Brain microvascular endothelial cell (primary cell): ENCODE results near the gene ZDBF2.

Experiments
- DNase-seq: peaks from one replicate; pipeline ENCODE4 v3.0.0-alpha.2; 2020
- H3K27ac ChIP-seq: fragments of 250-450 bp; sonication (Bioruptor Pico); 2 replicates; pipeline ENCODE4 v1.5.1; 2020; ENCODE audit warnings: mild to moderate bottlenecking, moderate library complexity
- H3K27me3 ChIP-seq: fragments of 250-450 bp; sonication (Bioruptor Pico); replicated peaks from 2 replicates; pipeline ENCODE4 v1.5.1; 2020; ENCODE audit warnings: mild to moderate bottlenecking
- H3K36me3 ChIP-seq: fragments of 250-450 bp; sonication (Bioruptor Pico); replicated peaks from 2 replicates; pipeline ENCODE4 v1.5.1; 2020; ENCODE audit warnings: mild to moderate bottlenecking
- H3K4me3 ChIP-seq: 2 replicates; pipeline ENCODE4 v1.5.1; 2011; ENCODE audit warnings: low read depth, mild to moderate bottlenecking, control low read depth, low read length, moderate library complexity
- CTCF ChIP-seq: IDR thresholded peaks from 2 replicates; pipeline ENCODE4 v1.5.1; 2011; ENCODE audit warnings: low read depth, mild to moderate bottlenecking, moderate library complexity, low read length, control low read depth, inconsistent platforms; ENCODE audit errors: missing control alignments
- in situ Hi-C: cut with HindIII; loops from 2 replicates; pipeline ENCODE4 v1.10.0; 2017; ENCODE audit warnings: low sequenced_read_pairs, low pct_ligation_motif_present

The ZDBF2 gene

GRCh38 chr2:206266130-206267125 is 8.0 kb upstream of the ZDBF2 start:
- H3K27me3 ChIP-seq: peaks cover 55% of the 10 kb centered on the region

GRCh38 chr2:206267567-206267966 is 6.9 kb upstream of the ZDBF2 start:
- no peak for DNase-seq
- no peak for TF ChIP-seq CTCF
- Histone ChIP-seq H3K36me3 (no peaks in the 10 kb centered on the region), H3K4me3 (no peak overlapping the region), H3K27ac (no peak overlapping the region), H3K27me3 (peaks cover 53% of the 10 kb centered on the region)
- in situ Hi-C loops: no loop called here

More at GRCh38 chr2:206266130-206267125, 8.0 kb upstream of the ZDBF2 start:
- in situ Hi-C loops: no loop called here
- DNase-seq: no peak
- no peak for TF ChIP-seq CTCF
- no peak overlapping the region for H3K4me3 ChIP-seq
- H3K36me3 ChIP-seq: no peaks in the 10 kb centered on the region
- H3K27ac ChIP-seq: no peak overlapping the region

DNA sequence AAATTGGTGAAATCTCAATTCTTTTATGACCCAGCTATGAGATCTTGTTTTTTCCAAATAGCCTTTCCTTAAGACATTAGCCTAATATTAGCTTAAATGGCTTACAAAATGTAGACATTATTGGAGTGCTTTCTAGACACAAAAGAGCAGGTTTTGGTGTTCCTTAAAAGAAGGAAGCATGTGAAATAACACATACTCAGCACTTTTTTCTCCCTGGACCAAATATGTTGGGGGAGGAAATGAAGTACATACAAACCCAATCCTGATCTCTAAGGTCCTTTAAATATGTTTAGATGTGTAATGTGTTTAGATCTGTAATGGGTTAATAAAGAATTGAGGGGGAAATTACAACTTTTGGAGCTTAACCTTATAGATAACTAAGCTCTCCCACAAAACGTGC is 3.4 kb upstream of the ZDBF2 start:
- in situ Hi-C loops: no loop called here
- Histone ChIP-seq H3K36me3 (no peaks in the 10 kb centered on the region), H3K4me3 (no peak overlapping the region), H3K27ac (no peak overlapping the region), H3K27me3 (peaks cover 26% of the 10 kb centered on the region)
- no peak for DNase-seq
- no peak for TF ChIP-seq CTCF

DNA sequence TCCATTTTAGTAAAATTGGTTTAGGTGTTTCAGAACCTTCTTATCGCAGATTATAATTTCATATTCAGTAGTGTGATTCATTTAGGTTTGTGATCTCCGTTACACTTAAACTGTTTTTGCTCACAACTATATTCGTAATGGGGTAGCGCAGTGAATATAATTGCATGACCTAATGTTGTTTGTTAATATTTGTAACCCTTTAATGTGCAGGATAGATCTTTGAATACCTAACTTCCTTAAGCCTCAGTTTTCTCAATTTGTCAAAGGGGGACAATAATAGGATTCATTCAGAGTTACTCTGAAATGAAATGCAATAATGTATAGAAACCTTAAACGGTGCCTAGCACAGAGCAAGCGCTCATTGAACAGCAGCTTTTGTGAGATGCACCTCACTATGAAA is 558 bp upstream of the ZDBF2 start:
- peaks cover 23% of the 10 kb centered on the region for H3K27me3 ChIP-seq
- TF ChIP-seq CTCF: no peak
- no peaks in the 10 kb centered on the region for H3K36me3 ChIP-seq
- in situ Hi-C loops: no loop called here
- DNase-seq: no peak
- peak overlapping the region; percentile 67 for H3K4me3 ChIP-seq
- H3K27ac ChIP-seq: no peak overlapping the region

GRCh38 chr2:206275312-206276055 is 1.0 kb downstream of the ZDBF2 start:
- H3K4me3 ChIP-seq: peak overlapping the region; percentile 67
- TF ChIP-seq CTCF: no peak
- peak overlapping the region; percentile 86 for H3K27ac ChIP-seq
- H3K27me3 ChIP-seq: peaks cover 19% of the 10 kb centered on the region
- DNase-seq: peak; percentile 43
- no peaks in the 10 kb centered on the region for H3K36me3 ChIP-seq
- in situ Hi-C loops: no loop called here
